Left ventricle myocardium superior (tissue), 1 donor: ENCODE data around the gene CCDC92. TPM values are rescaled to one million over a fixed set of nuclear protein-coding genes. Genes with fewer than 3 reads are reported as not detected.
"Not testable (repeated sequence)": the region's sequence is repeated elsewhere in the genome, so short reads cannot be mapped to it uniquely, and the experiment has no call there.

Experiments
- ATAC-seq: fragments of 200-7000 bp; cut with Tn5 transposase; one replicate; pipeline ENCODE4 v1.9.1; 2020; ENCODE audit warnings: mild to moderate bottlenecking, moderate library complexity
- DNase-seq: peaks from one replicate; pipeline ENCODE4 v3.0.0-alpha.2; 2020
- intact Hi-C: fragments of 100-400 bp; cut with micrococcal nuclease; formaldehyde crosslinking; loops from one replicate; pipeline ENCODE4 v1.11.0; 2022
- total RNA-seq: library from RNA; stranded (reverse); fragmentation: NEBNext Ultra II Directional; extraction: Animal tissue kit (Norgen Biotek cat#: 25700); gene quantifications from one replicate; pipeline ENCODE4 v1.2.1, GENCODE V29; 2021
- donor health status: DM: no; HTN: yes; CAD: no; lungs with severe emphysema.

Gene CCDC92
- total RNA-seq, 1 donor from 2014 or later = 54.0 TPM

DNA sequence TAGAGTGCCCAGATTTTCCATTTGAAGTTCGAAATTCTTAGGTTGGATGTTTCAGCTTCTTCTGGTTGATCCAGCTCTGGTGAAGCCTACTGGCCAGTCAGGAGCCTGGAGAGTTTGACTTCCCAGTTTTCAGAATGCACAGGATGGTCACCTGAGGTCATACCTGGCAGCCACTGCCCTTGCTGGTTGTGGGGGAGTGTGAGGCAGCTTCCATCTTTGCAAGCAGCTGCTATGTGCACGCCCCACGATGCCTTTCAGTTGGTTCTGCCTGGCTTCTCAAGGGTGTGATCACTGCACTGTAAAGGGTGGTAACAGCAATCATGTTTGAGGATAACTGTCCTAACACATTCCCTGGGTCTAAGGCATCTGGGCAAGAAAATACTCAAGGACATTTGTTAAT is 15.4 kb downstream of the CCDC92 start:
- ATAC-seq = no peak
- DNase-seq = no peak
- intact Hi-C loops = no loop called here

DNA sequence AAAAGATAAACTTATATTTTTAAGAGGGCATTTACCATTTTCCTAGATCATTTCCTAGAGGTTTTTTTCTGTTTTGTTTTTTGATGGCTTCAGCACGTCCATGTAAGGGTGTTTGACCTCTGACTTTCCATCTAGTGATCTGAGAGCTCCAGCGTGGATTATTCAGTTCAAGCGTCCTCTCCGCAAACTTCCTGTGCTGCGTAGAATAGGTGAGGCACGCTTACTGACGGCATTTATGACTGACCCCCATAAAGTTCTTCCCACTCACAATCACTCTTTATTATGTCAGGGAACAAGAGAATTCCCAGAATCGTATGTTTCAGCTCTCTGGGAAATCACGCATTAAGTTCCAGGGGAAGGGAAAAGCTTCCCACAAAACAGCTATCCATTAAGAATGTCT is 16.4 kb downstream of the CCDC92 start:
- intact Hi-C loops = no loop called here

GRCh38 chr12:123954647-123955350 is 17.8 kb downstream of the CCDC92 start:
- intact Hi-C loops = no loop called here
- DNase-seq (no peak), ATAC-seq (peak; percentile 69)

More for the DNA sequence above, 16.4 kb downstream of the CCDC92 start:
- ATAC-seq (no peak), DNase-seq (no peak)

- no peak for DNase-seq
- no peak for ATAC-seq
- intact Hi-C loops = no loop called here
These were observed 20.6 kb downstream of the CCDC92 start for GRCh38 chr12:123952037-123952436.

- intact Hi-C loops = no loop called here
- no peak for DNase-seq
- no peak for ATAC-seq
These were observed 21.2 kb downstream of the CCDC92 start for GRCh38 chr12:123951467-123951866.

GRCh38 chr12:123950476-123951349 is 21.9 kb downstream of the CCDC92 start:
- no peak for DNase-seq
- intact Hi-C loops = no loop called here
- ATAC-seq = peak; percentile 19

DNA sequence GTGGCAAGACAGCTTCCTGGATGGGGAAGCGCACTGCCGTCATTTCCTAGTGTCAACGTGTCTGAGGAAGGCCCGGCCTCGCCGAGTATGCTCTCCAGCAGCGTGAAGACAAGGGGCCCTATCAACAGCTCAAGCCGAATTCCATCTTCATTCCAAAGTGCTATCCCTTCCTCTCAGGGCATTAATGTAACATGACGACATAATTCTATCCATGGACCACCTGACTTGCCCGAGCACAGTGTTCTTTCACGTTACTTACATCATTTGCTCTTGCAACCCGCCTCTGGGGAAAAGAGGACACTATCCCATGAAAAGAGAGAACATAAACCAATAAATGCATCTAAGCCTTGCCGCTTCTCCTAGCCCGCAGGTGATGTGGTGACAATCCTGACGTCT is 22.9 kb downstream of the CCDC92 start:
- ATAC-seq (no peak), DNase-seq (no peak)
- intact Hi-C loops = no loop called here

GRCh38 chr12:123948796-123949769 is 23.5 kb downstream of the CCDC92 start:
- no peak for DNase-seq

DNA sequence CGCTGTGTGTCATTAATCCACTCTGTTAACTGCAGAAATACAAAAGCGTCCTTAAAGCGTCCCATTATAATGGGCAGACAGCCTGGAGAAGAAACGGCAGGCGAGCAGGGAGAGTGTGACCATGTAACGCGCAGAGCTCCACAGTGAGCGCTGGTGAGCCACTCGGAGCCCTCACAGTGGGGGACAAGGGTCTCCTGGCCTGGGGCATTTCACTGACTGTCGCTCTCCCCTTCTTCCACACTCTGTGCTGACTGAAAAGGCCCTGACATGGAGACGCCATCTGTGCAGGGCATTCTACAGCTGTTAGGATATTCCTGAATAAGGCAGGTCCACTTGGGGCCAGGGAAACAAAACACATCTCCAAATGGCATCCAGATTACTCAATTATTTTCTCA is 24.2 kb downstream of the CCDC92 start:
- intact Hi-C loops = no loop called here
- DNase-seq = no peak
- ATAC-seq = no peak

More at GRCh38 chr12:123948796-123949769, 23.5 kb downstream of the CCDC92 start:
- intact Hi-C loops = no loop called here
- ATAC-seq = no peak

DNA sequence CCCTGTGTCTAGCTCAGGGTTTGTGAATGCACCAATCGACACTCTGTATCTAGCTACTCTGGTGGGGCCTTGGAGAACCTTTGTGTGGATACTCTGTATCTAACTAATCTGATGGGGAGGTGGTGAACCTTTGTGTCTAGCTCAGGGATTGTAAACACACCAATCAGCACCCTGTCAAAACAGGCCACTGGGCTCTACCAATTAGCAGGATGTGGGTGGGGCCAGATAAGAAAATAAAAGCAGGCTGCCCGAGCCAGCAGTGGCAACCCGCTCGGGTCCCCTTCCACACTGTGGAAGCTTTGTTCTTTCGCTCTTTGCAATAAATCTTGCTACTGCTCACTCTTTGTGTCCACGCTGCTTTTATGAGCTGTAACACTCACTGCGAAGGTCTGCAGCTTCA is 25.1 kb downstream of the CCDC92 start:
- not testable (repeated sequence) for ATAC-seq

GRCh38 chr12:123946516-123947505 is 25.8 kb downstream of the CCDC92 start:
- DNase-seq (peak; percentile 62), ATAC-seq (peak; percentile 85)
- intact Hi-C loops = not testable (repeated sequence)

More for the DNA sequence above, 25.1 kb downstream of the CCDC92 start:
- intact Hi-C loops, DNase-seq: not testable (repeated sequence)

DNA sequence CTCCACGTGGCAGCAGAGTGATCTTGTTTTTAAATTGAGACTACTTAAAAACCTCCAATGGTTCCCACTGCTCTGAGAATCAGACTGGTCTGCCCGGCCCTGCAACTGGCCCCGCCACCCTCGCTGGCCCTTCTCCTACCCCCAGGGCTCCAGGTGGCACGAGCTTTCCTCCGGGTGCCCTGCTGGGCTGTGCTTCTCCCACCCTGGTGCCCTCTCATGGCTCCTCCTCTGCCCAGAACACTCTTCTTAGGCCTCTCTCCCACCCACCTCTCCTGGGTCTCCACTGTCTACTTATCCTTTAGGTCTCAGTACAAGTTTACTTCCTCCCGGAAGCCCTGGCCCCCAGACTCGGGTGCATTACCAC is 26.5 kb downstream of the CCDC92 start:
- DNase-seq = no peak
- ATAC-seq = peak; percentile 17
- intact Hi-C loops = no loop called here

- intact Hi-C loops = no loop called here
- ATAC-seq (no peak), DNase-seq (no peak)
These were observed 27.1 kb downstream of the CCDC92 start for GRCh38 chr12:123945287-123946151.

- ATAC-seq (no peak), DNase-seq (no peak)
- intact Hi-C loops = no loop called here
These were observed 27.9 kb downstream of the CCDC92 start for GRCh38 chr12:123944696-123945095.

- ATAC-seq (no peak), DNase-seq (no peak)
- intact Hi-C loops = no loop called here
These were observed 28.8 kb downstream of the CCDC92 start for GRCh38 chr12:123943816-123944215.

DNA sequence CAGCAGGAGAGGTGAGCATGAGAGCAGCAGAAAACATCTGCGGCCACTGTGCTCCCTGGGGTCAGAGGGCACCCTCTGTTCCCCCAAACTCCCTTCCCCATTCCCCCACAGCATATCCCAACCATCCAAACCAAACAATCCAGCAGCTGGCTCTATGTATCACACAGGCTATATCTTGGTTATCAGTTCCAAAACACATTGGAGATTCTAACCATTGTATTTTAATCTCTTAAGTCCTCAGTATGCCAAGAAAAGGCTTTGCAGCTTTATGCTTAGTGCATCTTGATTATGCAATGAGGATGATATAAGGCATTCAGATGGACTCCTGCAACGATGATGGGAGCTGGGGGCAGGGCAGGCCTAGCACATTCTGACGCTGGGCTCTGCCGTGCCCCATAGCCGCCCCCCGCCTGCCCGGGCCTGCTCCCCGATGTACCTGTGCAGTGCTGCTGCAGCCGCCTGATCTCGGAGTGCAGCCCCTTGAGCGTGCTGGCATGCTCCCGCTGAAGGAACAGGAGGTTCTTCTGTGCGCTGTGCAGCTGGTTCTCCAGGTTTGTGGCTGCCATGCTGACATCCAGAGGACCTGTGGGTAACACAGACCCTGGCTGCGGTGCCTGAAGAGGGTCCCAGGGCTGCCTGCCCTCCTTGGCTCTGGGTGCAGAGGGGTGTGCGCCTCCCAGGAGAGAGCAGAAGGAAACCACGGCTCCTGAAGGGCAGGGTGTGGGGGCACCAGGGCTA is 29.6 kb downstream of the CCDC92 start:
- intact Hi-C loops = no loop called here
- DNase-seq = no peak
- ATAC-seq = no peak

DNA sequence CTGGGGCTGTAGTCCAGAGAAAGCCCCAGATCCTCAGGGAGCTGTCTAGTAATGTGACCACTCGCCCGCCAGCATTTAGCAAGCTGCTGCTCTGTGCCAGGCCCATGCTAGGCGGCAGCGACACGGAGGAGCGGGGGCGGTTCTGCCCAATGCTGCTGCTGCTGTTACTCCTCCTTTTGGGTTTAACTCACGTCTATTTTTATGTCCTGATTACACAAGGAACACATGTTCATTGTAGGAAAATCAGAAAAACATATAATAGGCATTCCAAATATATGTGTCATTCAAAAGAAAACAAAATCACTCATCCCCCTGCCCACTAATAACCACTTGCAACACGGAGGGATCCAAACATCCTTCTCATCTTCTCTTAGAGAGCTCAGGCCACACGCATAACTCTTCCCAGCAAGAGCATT is 30.4 kb downstream of the CCDC92 start:
- ATAC-seq (no peak), DNase-seq (no peak)
- intact Hi-C loops = no loop called here
